WTC11 (cell line): ENCODE data around the gene CLEC1B. TPM values are rescaled to one million over a fixed set of nuclear protein-coding genes. Genes with fewer than 3 reads are reported as not detected.

Source experiments
- ATAC-seq: fragments of 200-7000 bp; cut with Tn5 transposase; 2 replicates; pipeline ENCODE4 v1.10.0; 2021; ENCODE audit warnings: mild to moderate bottlenecking, moderate library complexity
- CTCF ChIA-PET: fragments of 300-600 bp; sonication (Branson Sonifier 250); formaldehyde crosslinking; loops from one replicate; lab custom pipeline; 2021; ENCODE audit warnings: antibody characterized with exemption; lab: Charles Lee
- POLR2A ChIA-PET: fragments of 350-600 bp; sonication (Branson Sonifier 250); formaldehyde crosslinking; loops from one replicate; lab custom pipeline; 2021; ENCODE audit warnings: antibody characterized with exemption; lab: Charles Lee
- DNase-seq: peaks from one replicate; pipeline ENCODE4 v3.0.0; 2021; ENCODE audit warnings: low spot score
- H3K27ac Mint-ChIP-seq: 2 replicates; pipeline ENCODE4 v1.8.0; 2021; ENCODE audit warnings: mixed read lengths
- H3K27me3 Mint-ChIP-seq: 2 replicates; pipeline ENCODE4 v1.8.0; 2021; ENCODE audit warnings: low read depth, mild to moderate bottlenecking, moderate library complexity, mixed read lengths
- H3K36me3 Mint-ChIP-seq: 2 replicates; pipeline ENCODE4 v1.8.0; 2021; ENCODE audit warnings: mixed read lengths
- H3K4me1 Mint-ChIP-seq: 2 replicates; pipeline ENCODE4 v1.8.0; 2022; ENCODE audit warnings: mixed read lengths
- H3K4me3 Mint-ChIP-seq: 2 replicates; pipeline ENCODE4 v1.8.0; 2021; ENCODE audit warnings: mild to moderate bottlenecking, moderate library complexity, mixed read lengths
- H3K9me3 Mint-ChIP-seq: 2 replicates; pipeline ENCODE4 v1.8.0; 2021; ENCODE audit warnings: mixed read lengths
- ATF1 ChIP-seq: sonication (generic); formaldehyde crosslinking; IDR thresholded peaks from 2 replicates; pipeline ENCODE4 v1.8.1; 2023; ENCODE audit warnings: mild to moderate bottlenecking, moderate library complexity, missing genetic modification reagents
- CREM ChIP-seq: sonication (generic); formaldehyde crosslinking; IDR thresholded peaks from 2 replicates; pipeline ENCODE4 v1.8.1; 2022; ENCODE audit warnings: mild to moderate bottlenecking, missing genetic modification reagents, moderate library complexity
- JUN ChIP-seq: sonication (generic); formaldehyde crosslinking; IDR thresholded peaks from 2 replicates; pipeline ENCODE4 v1.8.0; 2023; ENCODE audit warnings: mild to moderate bottlenecking, missing genetic modification reagents
- NR3C1 ChIP-seq: sonication (generic); formaldehyde crosslinking; conservative IDR thresholded peaks from 2 replicates; pipeline ENCODE4 v1.8.1; 2023; ENCODE audit warnings: low read depth, mild to moderate bottlenecking, missing genetic modification reagents
- OVOL2 ChIP-seq: fragments of 250-450 bp; sonication (Bioruptor Pico); IDR thresholded peaks from 2 replicates; pipeline ENCODE4 v1.9.0; 2021; ENCODE audit warnings: mild to moderate bottlenecking, borderline replicate concordance
- RELA ChIP-seq: sonication (generic); formaldehyde crosslinking; IDR thresholded peaks from 2 replicates; pipeline ENCODE4 v1.8.1; 2022; ENCODE audit warnings: missing genetic modification reagents, mild to moderate bottlenecking, borderline replicate concordance
- SOX15 ChIP-seq: fragments of 250-450 bp; sonication (Bioruptor Pico); IDR thresholded peaks from 2 replicates; pipeline ENCODE4 v1.9.0; 2021; ENCODE audit warnings: mild to moderate bottlenecking
- SP1 ChIP-seq: sonication (generic); formaldehyde crosslinking; conservative IDR thresholded peaks from 2 replicates; pipeline ENCODE4 v1.8.1; 2022; ENCODE audit warnings: missing genetic modification reagents
- TEAD4 ChIP-seq: sonication (generic); formaldehyde crosslinking; IDR thresholded peaks from 2 replicates; pipeline ENCODE4 v1.8.0; 2022; ENCODE audit warnings: mild to moderate bottlenecking, missing genetic modification reagents
- ZNF416 ChIP-seq: fragments of 250-450 bp; sonication (Bioruptor Pico); IDR thresholded peaks from 2 replicates; pipeline ENCODE4 v1.9.0; 2021; ENCODE audit warnings: mild to moderate bottlenecking, inconsistent platforms
- ZNF423 ChIP-seq: fragments of 250-450 bp; sonication (Bioruptor Pico); IDR thresholded peaks from 2 replicates; pipeline ENCODE4 v2.1.2; 2022; ENCODE audit warnings: mild to moderate bottlenecking, moderate library complexity
- total RNA-seq: library from RNA; stranded (reverse); gene quantifications from 3 replicates; pipeline ENCODE4 v1.2.3, GENCODE V29; 2021
- TF ChIP-seq, protein P1 (sequence below): sonication (generic); formaldehyde crosslinking; IDR thresholded peaks from 2 replicates; pipeline ENCODE4 v1.8.0; 2023; ENCODE audit warnings: missing genetic modification reagents, mild to moderate bottlenecking, borderline replicate concordance
- TF ChIP-seq, protein P2 (sequence below): sonication (generic); formaldehyde crosslinking; IDR thresholded peaks from 2 replicates; pipeline ENCODE4 v1.8.1; 2023; ENCODE audit warnings: mild to moderate bottlenecking, missing genetic modification reagents, borderline replicate concordance
- TF ChIP-seq, protein P3 (sequence below): fragments of 200-600 bp; IDR thresholded peaks from 2 replicates; pipeline ENCODE4 v1.8.0; 2022; ENCODE audit warnings: antibody characterized with exemption
- TF ChIP-seq, protein P4 (sequence below): sonication (generic); formaldehyde crosslinking; IDR thresholded peaks from 2 replicates; pipeline ENCODE4 v1.8.1; 2022; ENCODE audit warnings: low read depth, mild to moderate bottlenecking, moderate library complexity, missing genetic modification reagents, borderline replicate concordance
- TF ChIP-seq, protein P5 (sequence below): sonication (generic); formaldehyde crosslinking; IDR thresholded peaks from 2 replicates; pipeline ENCODE4 v1.8.0; 2022; ENCODE audit warnings: missing genetic modification reagents
- TF ChIP-seq, protein P6 (sequence below): sonication (generic); formaldehyde crosslinking; conservative IDR thresholded peaks from 2 replicates; pipeline ENCODE4 v1.8.1; 2023; ENCODE audit warnings: mild to moderate bottlenecking, low read depth, missing genetic modification reagents, moderate library complexity
- TF ChIP-seq, protein P7 (sequence below): sonication (generic); formaldehyde crosslinking; IDR thresholded peaks from 2 replicates; pipeline ENCODE4 v1.8.1; 2022; ENCODE audit warnings: mild to moderate bottlenecking, missing genetic modification reagents, moderate library complexity, borderline replicate concordance

The CLEC1B gene
- total RNA-seq, 1 experiment from 2014 or later = not detected

DNA sequence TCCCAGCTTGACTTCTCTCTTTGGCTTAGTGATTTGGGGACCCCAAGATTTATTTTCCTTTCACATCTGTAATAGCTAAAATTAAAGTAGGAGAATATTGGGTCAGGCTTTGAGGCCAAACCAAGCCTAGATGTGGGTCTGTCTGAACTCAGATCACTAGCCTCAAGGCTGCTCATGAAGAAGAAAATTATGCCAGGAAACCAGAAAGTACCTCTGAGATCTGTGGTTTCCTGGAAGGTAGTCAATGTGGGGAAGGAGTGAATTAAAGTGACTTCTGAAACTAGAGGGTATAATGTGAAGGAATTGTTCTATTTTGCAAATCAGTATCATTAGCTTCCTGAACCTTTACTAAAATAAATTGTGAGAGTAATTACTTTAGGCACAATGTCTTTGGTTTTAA, 41.1 kb downstream of the CLEC1B start:
- no peak overlapping the region for H3K4me3 Mint-ChIP-seq
- no peak for DNase-seq
- POLR2A ChIA-PET = no interaction called here
- peaks cover 13% of the 10 kb centered on the region for H3K9me3 Mint-ChIP-seq
- no peaks in the 10 kb centered on the region; the same call in 1 of the 2 replicates for H3K27me3 Mint-ChIP-seq
- H3K4me1 Mint-ChIP-seq = peaks cover 14% of the 10 kb centered on the region
- TF ChIP-seq, protein P1, sequence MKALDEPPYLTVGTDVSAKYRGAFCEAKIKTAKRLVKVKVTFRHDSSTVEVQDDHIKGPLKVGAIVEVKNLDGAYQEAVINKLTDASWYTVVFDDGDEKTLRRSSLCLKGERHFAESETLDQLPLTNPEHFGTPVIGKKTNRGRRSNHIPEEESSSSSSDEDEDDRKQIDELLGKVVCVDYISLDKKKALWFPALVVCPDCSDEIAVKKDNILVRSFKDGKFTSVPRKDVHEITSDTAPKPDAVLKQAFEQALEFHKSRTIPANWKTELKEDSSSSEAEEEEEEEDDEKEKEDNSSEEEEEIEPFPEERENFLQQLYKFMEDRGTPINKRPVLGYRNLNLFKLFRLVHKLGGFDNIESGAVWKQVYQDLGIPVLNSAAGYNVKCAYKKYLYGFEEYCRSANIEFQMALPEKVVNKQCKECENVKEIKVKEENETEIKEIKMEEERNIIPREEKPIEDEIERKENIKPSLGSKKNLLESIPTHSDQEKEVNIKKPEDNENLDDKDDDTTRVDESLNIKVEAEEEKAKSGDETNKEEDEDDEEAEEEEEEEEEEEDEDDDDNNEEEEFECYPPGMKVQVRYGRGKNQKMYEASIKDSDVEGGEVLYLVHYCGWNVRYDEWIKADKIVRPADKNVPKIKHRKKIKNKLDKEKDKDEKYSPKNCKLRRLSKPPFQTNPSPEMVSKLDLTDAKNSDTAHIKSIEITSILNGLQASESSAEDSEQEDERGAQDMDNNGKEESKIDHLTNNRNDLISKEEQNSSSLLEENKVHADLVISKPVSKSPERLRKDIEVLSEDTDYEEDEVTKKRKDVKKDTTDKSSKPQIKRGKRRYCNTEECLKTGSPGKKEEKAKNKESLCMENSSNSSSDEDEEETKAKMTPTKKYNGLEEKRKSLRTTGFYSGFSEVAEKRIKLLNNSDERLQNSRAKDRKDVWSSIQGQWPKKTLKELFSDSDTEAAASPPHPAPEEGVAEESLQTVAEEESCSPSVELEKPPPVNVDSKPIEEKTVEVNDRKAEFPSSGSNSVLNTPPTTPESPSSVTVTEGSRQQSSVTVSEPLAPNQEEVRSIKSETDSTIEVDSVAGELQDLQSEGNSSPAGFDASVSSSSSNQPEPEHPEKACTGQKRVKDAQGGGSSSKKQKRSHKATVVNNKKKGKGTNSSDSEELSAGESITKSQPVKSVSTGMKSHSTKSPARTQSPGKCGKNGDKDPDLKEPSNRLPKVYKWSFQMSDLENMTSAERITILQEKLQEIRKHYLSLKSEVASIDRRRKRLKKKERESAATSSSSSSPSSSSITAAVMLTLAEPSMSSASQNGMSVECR (CRISPR knock-in tag) = no peak
- TF ChIP-seq SP1 (CRISPR knock-in tag) (no peak), CREM (CRISPR knock-in tag) (no peak), ATF1 (CRISPR knock-in tag) (no peak), OVOL2 (no peak), JUN (CRISPR knock-in tag) (no peak), ZNF416 (CRISPR knock-in tag) (no peak), TEAD4 (no peak), SOX15 (CRISPR knock-in tag) (no peak), NR3C1 (CRISPR knock-in tag) (no peak), RELA (CRISPR knock-in tag) (no peak), ZNF423 (CRISPR knock-in tag) (no peak)
- TF ChIP-seq, protein P2, sequence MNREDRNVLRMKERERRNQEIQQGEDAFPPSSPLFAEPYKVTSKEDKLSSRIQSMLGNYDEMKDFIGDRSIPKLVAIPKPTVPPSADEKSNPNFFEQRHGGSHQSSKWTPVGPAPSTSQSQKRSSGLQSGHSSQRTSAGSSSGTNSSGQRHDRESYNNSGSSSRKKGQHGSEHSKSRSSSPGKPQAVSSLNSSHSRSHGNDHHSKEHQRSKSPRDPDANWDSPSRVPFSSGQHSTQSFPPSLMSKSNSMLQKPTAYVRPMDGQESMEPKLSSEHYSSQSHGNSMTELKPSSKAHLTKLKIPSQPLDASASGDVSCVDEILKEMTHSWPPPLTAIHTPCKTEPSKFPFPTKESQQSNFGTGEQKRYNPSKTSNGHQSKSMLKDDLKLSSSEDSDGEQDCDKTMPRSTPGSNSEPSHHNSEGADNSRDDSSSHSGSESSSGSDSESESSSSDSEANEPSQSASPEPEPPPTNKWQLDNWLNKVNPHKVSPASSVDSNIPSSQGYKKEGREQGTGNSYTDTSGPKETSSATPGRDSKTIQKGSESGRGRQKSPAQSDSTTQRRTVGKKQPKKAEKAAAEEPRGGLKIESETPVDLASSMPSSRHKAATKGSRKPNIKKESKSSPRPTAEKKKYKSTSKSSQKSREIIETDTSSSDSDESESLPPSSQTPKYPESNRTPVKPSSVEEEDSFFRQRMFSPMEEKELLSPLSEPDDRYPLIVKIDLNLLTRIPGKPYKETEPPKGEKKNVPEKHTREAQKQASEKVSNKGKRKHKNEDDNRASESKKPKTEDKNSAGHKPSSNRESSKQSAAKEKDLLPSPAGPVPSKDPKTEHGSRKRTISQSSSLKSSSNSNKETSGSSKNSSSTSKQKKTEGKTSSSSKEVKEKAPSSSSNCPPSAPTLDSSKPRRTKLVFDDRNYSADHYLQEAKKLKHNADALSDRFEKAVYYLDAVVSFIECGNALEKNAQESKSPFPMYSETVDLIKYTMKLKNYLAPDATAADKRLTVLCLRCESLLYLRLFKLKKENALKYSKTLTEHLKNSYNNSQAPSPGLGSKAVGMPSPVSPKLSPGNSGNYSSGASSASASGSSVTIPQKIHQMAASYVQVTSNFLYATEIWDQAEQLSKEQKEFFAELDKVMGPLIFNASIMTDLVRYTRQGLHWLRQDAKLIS (CRISPR knock-in tag) = no peak
- TF ChIP-seq, protein P3, sequence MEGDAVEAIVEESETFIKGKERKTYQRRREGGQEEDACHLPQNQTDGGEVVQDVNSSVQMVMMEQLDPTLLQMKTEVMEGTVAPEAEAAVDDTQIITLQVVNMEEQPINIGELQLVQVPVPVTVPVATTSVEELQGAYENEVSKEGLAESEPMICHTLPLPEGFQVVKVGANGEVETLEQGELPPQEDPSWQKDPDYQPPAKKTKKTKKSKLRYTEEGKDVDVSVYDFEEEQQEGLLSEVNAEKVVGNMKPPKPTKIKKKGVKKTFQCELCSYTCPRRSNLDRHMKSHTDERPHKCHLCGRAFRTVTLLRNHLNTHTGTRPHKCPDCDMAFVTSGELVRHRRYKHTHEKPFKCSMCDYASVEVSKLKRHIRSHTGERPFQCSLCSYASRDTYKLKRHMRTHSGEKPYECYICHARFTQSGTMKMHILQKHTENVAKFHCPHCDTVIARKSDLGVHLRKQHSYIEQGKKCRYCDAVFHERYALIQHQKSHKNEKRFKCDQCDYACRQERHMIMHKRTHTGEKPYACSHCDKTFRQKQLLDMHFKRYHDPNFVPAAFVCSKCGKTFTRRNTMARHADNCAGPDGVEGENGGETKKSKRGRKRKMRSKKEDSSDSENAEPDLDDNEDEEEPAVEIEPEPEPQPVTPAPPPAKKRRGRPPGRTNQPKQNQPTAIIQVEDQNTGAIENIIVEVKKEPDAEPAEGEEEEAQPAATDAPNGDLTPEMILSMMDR = no peak
- TF ChIP-seq, protein P4, sequence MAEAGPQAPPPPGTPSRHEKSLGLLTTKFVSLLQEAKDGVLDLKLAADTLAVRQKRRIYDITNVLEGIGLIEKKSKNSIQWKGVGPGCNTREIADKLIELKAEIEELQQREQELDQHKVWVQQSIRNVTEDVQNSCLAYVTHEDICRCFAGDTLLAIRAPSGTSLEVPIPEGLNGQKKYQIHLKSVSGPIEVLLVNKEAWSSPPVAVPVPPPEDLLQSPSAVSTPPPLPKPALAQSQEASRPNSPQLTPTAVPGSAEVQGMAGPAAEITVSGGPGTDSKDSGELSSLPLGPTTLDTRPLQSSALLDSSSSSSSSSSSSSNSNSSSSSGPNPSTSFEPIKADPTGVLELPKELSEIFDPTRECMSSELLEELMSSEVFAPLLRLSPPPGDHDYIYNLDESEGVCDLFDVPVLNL (CRISPR knock-in tag) = no peak
- TF ChIP-seq, protein P5, sequence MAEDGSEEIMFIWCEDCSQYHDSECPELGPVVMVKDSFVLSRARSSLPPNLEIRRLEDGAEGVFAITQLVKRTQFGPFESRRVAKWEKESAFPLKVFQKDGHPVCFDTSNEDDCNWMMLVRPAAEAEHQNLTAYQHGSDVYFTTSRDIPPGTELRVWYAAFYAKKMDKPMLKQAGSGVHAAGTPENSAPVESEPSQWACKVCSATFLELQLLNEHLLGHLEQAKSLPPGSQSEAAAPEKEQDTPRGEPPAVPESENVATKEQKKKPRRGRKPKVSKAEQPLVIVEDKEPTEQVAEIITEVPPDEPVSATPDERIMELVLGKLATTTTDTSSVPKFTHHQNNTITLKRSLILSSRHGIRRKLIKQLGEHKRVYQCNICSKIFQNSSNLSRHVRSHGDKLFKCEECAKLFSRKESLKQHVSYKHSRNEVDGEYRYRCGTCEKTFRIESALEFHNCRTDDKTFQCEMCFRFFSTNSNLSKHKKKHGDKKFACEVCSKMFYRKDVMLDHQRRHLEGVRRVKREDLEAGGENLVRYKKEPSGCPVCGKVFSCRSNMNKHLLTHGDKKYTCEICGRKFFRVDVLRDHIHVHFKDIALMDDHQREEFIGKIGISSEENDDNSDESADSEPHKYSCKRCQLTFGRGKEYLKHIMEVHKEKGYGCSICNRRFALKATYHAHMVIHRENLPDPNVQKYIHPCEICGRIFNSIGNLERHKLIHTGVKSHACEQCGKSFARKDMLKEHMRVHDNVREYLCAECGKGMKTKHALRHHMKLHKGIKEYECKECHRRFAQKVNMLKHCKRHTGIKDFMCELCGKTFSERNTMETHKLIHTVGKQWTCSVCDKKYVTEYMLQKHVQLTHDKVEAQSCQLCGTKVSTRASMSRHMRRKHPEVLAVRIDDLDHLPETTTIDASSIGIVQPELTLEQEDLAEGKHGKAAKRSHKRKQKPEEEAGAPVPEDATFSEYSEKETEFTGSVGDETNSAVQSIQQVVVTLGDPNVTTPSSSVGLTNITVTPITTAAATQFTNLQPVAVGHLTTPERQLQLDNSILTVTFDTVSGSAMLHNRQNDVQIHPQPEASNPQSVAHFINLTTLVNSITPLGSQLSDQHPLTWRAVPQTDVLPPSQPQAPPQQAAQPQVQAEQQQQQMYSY (CRISPR knock-in tag) = no peak
- TF ChIP-seq, protein P6, sequence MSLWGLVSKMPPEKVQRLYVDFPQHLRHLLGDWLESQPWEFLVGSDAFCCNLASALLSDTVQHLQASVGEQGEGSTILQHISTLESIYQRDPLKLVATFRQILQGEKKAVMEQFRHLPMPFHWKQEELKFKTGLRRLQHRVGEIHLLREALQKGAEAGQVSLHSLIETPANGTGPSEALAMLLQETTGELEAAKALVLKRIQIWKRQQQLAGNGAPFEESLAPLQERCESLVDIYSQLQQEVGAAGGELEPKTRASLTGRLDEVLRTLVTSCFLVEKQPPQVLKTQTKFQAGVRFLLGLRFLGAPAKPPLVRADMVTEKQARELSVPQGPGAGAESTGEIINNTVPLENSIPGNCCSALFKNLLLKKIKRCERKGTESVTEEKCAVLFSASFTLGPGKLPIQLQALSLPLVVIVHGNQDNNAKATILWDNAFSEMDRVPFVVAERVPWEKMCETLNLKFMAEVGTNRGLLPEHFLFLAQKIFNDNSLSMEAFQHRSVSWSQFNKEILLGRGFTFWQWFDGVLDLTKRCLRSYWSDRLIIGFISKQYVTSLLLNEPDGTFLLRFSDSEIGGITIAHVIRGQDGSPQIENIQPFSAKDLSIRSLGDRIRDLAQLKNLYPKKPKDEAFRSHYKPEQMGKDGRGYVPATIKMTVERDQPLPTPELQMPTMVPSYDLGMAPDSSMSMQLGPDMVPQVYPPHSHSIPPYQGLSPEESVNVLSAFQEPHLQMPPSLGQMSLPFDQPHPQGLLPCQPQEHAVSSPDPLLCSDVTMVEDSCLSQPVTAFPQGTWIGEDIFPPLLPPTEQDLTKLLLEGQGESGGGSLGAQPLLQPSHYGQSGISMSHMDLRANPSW = no peak
- TF ChIP-seq, protein P7, sequence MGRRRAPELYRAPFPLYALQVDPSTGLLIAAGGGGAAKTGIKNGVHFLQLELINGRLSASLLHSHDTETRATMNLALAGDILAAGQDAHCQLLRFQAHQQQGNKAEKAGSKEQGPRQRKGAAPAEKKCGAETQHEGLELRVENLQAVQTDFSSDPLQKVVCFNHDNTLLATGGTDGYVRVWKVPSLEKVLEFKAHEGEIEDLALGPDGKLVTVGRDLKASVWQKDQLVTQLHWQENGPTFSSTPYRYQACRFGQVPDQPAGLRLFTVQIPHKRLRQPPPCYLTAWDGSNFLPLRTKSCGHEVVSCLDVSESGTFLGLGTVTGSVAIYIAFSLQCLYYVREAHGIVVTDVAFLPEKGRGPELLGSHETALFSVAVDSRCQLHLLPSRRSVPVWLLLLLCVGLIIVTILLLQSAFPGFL (CRISPR knock-in tag) = no peak
- TF ChIP-seq, all 79 proteins: peak for 0
- Mint-ChIP-seq H3K36me3 (0 out of 2 replicates have a peak, but pooled peaks cover 3% of the 10 kb centered on the region), H3K27ac (no peak overlapping the region)
- CTCF ChIA-PET = no interaction called here
- ATAC-seq = no peak
